ENCODE measurements around the gene KCTD1.

The KCTD1 gene

GRCh38 chr18:26521617-26522016 is 26.7 kb downstream of the KCTD1 start:
- no peak for DNase-seq

- no peak for DNase-seq
Measured at GRCh38 chr18:26520974-26521373, 27.4 kb downstream of the KCTD1 start.

GRCh38 chr18:26519114-26519513 is 29.2 kb downstream of the KCTD1 start:
- DNase-seq = no peak

GRCh38 chr18:26516964-26517363 is 31.4 kb downstream of the KCTD1 start:
- DNase-seq = no peak

DNA sequence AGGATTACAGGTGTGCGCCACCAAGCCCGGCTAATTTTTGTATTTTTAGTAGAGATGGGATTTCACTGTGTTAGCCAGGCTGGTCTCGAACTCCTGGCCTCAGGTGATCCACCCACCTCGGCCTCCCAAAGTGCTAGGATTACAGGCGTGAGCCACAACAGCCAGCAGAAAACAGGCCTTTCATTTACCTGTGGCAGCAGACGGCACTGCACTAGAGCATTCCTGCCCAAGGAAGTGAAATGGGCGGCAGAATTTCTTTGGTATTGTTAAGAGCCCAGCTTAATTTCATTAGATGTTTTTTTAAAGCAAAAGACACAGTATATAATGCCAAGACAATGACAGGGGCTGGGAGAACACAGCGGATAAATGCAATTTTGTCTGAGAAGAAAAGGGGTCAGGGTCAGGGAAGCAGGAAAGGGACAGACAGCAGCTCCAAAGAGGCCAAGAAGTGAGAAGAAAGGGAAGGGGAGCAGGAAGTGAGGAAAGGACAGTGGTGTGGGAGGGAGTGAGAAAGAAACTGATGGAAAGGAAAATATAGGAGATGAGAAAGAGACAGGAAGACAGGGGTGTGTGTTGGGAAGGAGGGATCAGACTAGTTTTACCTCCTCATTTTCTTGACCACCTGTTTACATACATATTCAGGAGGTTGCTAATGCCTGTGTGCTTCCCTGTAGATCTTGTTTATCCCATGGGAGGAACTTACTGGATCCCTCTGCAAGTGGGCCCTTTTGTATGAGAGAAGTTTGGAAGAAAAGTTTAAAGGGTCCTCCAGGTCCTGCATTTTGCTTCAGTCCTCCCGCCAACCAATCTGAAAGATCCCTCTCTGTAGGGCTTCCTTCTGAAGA is 32.5 kb downstream of the KCTD1 start:
- no peak for DNase-seq

DNA sequence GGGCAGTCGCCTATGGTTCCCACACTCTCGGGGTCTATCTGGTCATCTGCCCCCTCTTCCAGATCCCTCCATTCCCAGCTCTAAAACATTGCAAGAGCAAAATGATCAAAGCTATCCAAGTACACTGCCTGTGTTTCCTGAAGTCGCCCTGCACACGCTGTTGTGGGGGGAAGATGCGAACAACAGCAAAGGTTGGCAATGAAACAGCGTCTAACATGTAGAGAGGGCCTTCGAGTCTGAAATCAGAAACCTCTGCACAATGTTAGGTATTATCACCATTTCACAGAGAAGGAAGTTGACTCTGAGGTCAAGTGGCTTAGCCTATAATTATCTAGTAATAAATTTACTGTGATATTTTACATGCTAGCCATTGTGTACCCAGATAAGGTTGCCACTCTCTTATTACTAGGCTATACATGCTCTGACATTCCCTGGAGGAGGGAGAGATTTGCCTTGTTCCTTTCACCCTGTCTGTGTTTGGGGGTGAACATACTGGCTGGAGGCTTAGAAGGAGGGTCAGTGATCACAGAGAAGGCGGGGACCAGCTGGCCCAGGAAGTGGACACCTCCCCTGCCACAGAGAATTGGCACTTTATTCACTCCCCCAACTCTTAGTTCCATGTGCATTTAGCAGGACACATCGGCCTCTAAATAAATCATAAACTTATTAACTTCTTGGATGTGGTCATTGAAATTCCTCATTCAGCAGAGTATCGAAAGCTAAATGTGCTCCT is 36.8 kb downstream of the KCTD1 start:
- no peak for DNase-seq

- no peak for DNase-seq
Measured at GRCh38 chr18:26510337-26510736, 38.0 kb downstream of the KCTD1 start.

DNA sequence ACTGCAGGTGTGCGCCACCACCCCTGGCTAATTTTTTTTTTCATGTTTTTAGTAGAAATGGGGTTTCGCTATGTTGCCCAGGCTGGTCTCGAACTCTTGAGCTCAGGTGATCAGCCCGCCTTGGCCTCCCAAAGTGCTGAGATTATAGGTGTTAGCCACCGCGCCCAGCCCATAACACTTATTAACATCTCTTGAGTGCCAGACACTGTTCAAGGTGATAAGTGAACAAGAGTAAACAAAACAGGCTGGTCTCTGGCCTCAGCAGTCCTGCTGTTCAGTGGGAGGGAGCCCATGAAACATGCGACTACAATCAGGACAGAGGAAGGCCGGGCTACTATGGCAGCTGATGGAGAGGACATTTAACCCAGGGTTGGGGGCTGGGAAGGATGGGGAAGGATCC is 42.3 kb downstream of the KCTD1 start:
- DNase-seq = no peak

DNA sequence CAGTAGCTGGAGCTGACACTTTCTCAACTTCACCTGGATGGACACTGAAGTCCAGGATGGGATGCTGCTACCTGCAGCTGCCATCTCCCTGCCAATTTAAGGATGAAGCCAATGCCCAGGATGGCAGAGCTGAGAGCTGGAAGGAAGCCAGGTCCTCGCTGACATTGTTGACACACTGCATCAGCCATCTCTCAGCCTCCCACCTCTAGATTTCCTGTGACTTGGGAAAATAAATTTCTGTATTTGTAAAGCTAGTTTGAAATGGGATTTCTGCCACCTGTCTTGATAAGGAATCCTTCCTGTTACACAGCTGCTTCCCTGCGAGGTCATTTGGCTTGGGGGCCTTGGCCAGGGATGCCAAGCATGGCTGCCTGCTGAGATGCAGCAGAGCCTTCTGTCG is 43.5 kb downstream of the KCTD1 start:
- no peak for DNase-seq

DNA sequence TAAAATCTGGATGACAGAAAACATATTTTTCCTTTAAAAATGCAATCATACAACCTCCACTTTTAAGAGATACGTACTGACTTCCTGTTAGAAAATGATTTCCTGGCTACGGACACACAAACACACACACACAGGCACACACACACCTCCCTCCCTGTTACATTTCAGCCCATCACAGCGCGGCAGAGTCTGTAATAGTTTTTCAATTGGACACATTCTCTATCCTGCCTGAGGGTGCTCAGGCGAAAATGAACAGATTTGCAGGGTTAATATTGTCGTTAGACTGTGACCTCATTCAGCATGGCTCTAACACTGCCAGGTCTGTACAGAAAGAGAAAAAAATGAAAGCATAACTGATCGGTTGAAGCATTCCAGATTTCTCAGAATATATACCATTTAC is 45.0 kb downstream of the KCTD1 start:
- peak; percentile 78 for DNase-seq

- no peak for DNase-seq
Measured at GRCh38 chr18:26502823-26503222, 45.5 kb downstream of the KCTD1 start.

GRCh38 chr18:26497866-26498265 is 50.5 kb downstream of the KCTD1 start:
- no peak for DNase-seq

GRCh38 chr18:26496528-26496927 is 51.8 kb downstream of the KCTD1 start:
- no peak for DNase-seq

DNA sequence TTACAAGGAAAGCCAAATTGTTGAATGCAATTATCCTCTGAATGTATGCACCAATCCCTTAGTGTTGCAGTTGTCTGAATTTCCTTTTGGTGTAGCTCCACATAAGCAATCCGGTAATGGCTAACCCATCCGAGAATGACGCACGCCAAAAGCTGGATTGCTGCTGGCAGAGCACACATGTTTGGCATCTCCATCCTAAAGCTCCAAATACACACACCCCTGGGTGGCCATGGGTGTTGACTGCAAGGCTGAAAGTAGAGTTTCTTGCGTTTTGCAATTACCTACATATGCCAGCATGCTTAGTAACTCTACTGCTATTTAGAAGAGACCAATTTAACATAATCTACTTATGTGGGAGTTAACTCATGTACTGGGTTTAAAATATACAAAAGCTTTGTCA is 53.1 kb downstream of the KCTD1 start:
- DNase-seq = no peak

DNA sequence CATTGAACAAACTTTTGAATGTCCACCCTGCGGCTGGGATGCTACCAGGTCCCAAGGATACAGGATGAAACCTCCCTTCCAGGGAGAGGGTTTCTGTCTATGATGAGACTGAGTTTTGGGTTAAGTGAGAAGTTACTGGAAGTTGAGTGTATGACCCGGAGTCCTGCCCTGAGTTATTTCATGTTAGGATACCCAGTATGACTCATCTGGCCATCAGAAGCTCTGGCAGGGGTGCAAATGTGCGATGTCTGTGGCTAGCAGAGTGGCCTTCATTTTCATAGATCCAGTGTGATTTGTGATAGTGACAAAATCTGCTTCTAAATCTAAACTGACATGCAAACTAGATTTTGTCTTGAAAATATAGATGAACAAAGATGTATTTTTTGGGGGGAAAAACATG is 55.3 kb downstream of the KCTD1 start:
- DNase-seq = no peak

- no peak for DNase-seq
Measured at GRCh38 chr18:26491194-26491816, 57.0 kb downstream of the KCTD1 start.

DNA sequence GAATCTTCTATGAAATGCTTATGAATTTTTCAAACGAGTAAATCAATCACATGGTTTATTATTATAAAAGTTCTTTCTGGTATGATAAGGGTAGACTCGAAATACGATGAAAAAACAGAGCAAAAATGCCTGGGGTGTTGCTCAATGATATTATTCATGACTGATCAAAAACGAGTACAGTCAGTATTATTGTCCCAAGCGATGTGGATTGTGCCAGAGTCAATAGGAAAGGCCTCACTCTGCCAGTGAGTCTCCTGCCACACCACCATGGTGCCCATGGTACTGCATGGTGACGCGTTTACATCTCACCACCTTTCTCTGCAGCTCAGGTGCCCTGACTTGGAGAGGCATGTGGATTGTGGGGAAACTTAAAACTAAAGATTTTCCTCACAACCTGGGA is 58.5 kb downstream of the KCTD1 start:
- no peak for DNase-seq

DNA sequence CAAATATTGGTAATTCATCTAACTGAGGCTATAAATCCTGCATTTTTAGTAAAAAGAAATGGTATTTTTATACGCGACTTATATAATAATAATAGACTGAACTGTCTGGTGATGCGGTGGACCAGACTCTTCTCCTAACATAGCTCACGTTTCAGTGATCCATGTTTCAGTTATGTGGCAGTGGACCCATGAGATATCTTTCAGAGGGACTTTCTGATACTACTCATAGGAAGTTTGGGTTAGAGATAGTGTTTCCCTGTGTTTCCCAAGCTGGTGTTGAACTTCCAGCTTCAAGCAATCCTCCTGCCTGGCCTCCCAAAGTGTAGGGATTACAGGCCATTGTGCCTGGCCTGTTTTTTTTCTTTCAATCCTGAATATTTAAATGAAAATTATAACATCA is 59.2 kb downstream of the KCTD1 start:
- DNase-seq = no peak

DNA sequence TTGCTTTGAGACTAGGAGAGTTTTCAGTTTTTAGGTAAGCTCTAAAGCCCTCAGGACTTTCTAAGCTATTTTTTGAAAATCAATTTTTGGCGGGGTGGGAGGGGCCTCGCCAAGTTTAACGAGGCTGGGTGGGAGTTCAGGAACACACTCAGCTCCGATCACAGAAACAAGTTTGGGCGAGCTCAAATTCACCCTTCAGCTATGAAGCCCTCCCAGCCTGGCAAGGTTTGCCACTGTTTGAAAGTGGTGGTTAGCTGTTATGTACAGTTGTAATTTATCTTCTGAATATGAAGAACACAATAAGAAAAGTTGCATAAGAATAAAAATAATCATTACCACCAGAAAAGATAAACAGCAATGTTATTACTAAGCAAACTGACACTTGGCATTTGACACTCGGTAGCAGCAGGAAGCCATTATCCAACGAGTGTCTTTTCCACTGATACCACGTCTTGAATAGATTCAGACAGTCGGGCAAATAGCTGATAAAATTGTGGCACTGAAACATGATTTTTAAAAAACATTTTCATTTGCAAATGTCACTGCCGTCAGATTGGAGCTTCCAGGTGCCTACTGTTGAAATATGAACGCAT is 59.8 kb downstream of the KCTD1 start:
- no peak for DNase-seq

GRCh38 chr18:26487437-26487836 is 60.9 kb downstream of the KCTD1 start:
- no peak for DNase-seq

GRCh38 chr18:26483633-26484032 is 64.7 kb downstream of the KCTD1 start:
- no peak for DNase-seq

GRCh38 chr18:26482569-26482968 is 65.8 kb downstream of the KCTD1 start:
- no peak for DNase-seq
